NCI-H2171 (cell line): ENCODE data around the gene TMEM42.
"Not testable (repeated sequence)": the region's sequence is repeated elsewhere in the genome, so short reads cannot be mapped to it uniquely, and the experiment has no call there.

Experiments used
- DNase-seq: peaks from one replicate; lab custom pipeline; 2025; lab: John Stamatoyannopoulos, UW

Gene TMEM42

GRCh38 chr3:44861412-44862225, at the start of gene TMEM42:
TMEM42 (plus strand) TSS chr3:44861912; CDS start chr3:44861925, 13 bp downstream.
- DNase-seq = peak; percentile 93

- no peak for DNase-seq
Measured at GRCh38 chr3:44814751-44815150, 47.0 kb upstream of the TMEM42 start.

GRCh38 chr3:44816334-44816733, 45.4 kb upstream of the TMEM42 start:
- DNase-seq = not testable (repeated sequence)

GRCh38 chr3:44821206-44821605, 40.5 kb upstream of the TMEM42 start:
- DNase-seq = not testable (repeated sequence)

- no peak for DNase-seq
Measured at GRCh38 chr3:44825264-44825925, 36.3 kb upstream of the TMEM42 start.

GRCh38 chr3:44827196-44827595, 34.5 kb upstream of the TMEM42 start:
- DNase-seq = no peak

GRCh38 chr3:44831232-44831631, 30.5 kb upstream of the TMEM42 start:
- DNase-seq = no peak

- no peak for DNase-seq
Measured at GRCh38 chr3:44832032-44832431, 29.7 kb upstream of the TMEM42 start.

- no peak for DNase-seq
Measured at GRCh38 chr3:44832965-44833364, 28.7 kb upstream of the TMEM42 start.

GRCh38 chr3:44833394-44833793, 28.3 kb upstream of the TMEM42 start:
- no peak for DNase-seq

- no peak for DNase-seq
Measured at GRCh38 chr3:44835684-44836083, 26.0 kb upstream of the TMEM42 start.

GRCh38 chr3:44842376-44842775, 19.3 kb upstream of the TMEM42 start:
- DNase-seq = no peak

GRCh38 chr3:44845528-44846520, 15.9 kb upstream of the TMEM42 start:
- DNase-seq = no peak

- DNase-seq = no peak
Measured at GRCh38 chr3:44848634-44849033, 13.1 kb upstream of the TMEM42 start.

- not testable (repeated sequence) for DNase-seq
Measured at GRCh38 chr3:44856663-44857062, 5.0 kb upstream of the TMEM42 start.

GRCh38 chr3:44860117-44860516, 1.6 kb upstream of the TMEM42 start:
- no peak for DNase-seq

- no peak for DNase-seq
Measured at GRCh38 chr3:44862226-44862637, 520 bp downstream of the TMEM42 start.

GRCh38 chr3:44865272-44866035, 3.7 kb downstream of the TMEM42 start:
- DNase-seq = no peak

GRCh38 chr3:44867421-44868111, 5.9 kb downstream of the TMEM42 start:
- no peak for DNase-seq

GRCh38 chr3:44870375-44871061, 8.8 kb downstream of the TMEM42 start:
- no peak for DNase-seq
